Mucosa of rectum (tissue), 2 donors: ENCODE results near the gene GPR137B.
"Not testable (repeated sequence)": the region's sequence is repeated elsewhere in the genome, so short reads cannot be mapped to it uniquely, and the experiment has no call there.

Source experiments
- H3K27ac ChIP-seq, 2 donors: one replicate each; pipeline ENCODE4 v1.7.0; 2013; ENCODE audit warnings: inconsistent platforms in 2 of 2, low read depth in 2 of 2, low read length in 2 of 2
- H3K27me3 ChIP-seq, 2 donors: one replicate each; pipeline ENCODE4 v1.7.0; 2013; ENCODE audit warnings: low read length in 2 of 2; ENCODE audit not compliant: control insufficient read depth in 2 of 2, insufficient read depth in 2 of 2
- H3K36me3 ChIP-seq, 2 donors: one replicate each; pipeline ENCODE4 v1.7.0; 2013; ENCODE audit warnings: low read length in 2 of 2; ENCODE audit not compliant: control insufficient read depth in 2 of 2, insufficient read depth in 2 of 2
- H3K4me1 ChIP-seq, 2 donors: one replicate each; pipeline ENCODE4 v1.7.0; 2013; ENCODE audit warnings: low read length in 2 of 2, mild to moderate bottlenecking in 1 of 2; ENCODE audit not compliant: control insufficient read depth in 2 of 2, insufficient read depth in 2 of 2
- H3K4me3 ChIP-seq, 2 donors: one replicate each; pipeline ENCODE4 v1.7.0; 2013; ENCODE audit warnings: low read length in 2 of 2
- H3K9ac ChIP-seq, 2 donors: one replicate each; pipeline ENCODE4 v1.7.0; 2013; ENCODE audit warnings: low read length in 2 of 2, low read depth in 1 of 2, mild to moderate bottlenecking in 1 of 2
- H3K9me3 ChIP-seq, 2 donors: one replicate each; pipeline ENCODE4 v1.7.0; 2013; ENCODE audit warnings: low read length in 2 of 2; ENCODE audit not compliant: control insufficient read depth in 2 of 2
- donor health status: healthy.
- donor health status: Normal muscosa, but diverticular disease.

The GPR137B gene

GRCh38 chr1:236172041-236172579 lies 29.8 kb downstream of the GPR137B start:
- H3K36me3 ChIP-seq: no peaks in the 10 kb centered on the region
- no peak overlapping the region for H3K4me3 ChIP-seq
- no peaks in the 10 kb centered on the region for H3K9me3 ChIP-seq
- H3K9ac ChIP-seq: no peak overlapping the region
- H3K4me1 ChIP-seq: no peaks in the 10 kb centered on the region
- H3K27ac ChIP-seq: no peak overlapping the region
- H3K27me3 ChIP-seq: no peaks in the 10 kb centered on the region

GRCh38 chr1:236173174-236173767 lies 30.9 kb downstream of the GPR137B start:
- Histone ChIP-seq H3K9ac (no peak overlapping the region), H3K27ac (no peak overlapping the region), H3K27me3 (no peaks in the 10 kb centered on the region), H3K4me3 (no peak overlapping the region), H3K9me3 (no peaks in the 10 kb centered on the region), H3K36me3 (no peaks in the 10 kb centered on the region), H3K4me1 (no peaks in the 10 kb centered on the region)

DNA sequence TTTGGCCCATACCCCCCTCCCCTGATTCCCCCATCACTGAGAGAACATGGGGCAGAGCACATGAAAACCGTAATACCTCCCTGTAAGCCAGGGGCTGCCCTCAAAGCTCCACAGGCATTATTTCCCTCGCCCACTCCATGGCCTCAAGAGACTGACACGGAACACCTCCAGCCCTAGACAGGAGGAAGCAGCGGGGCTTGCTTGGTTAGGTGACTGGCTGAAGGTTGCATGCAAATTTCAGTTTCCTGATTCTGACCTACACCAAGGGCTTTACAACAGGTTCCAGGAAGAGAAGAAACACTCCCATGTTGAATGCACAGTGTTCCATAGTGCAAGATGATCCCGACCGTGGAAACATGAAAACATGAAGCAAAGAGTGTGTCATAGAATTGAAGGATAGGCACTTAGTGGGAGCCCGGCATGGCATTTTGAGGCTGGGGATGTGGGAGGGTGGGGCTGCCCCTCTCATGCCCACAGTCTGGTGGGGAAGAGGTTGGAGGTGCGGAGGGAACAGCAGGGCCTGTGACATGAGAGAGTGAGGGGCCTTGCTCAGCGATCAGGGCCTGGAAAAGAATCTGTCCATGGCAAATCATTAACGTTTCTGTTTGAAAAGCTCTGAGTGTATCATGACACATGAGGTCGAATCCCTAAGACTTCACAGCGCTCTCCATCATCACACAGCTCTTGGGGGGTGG lies 33.5 kb downstream of the GPR137B start:
- no peaks in the 10 kb centered on the region for H3K4me1 ChIP-seq
- H3K27ac ChIP-seq: no peak overlapping the region
- H3K4me3 ChIP-seq: no peak overlapping the region
- H3K27me3 ChIP-seq: no peaks in the 10 kb centered on the region
- H3K36me3 ChIP-seq: peaks cover 0 to 3% of the 10 kb centered on the region in 2 donors
- H3K9ac ChIP-seq: no peak overlapping the region
- no peaks in the 10 kb centered on the region for H3K9me3 ChIP-seq

GRCh38 chr1:236176337-236177336 lies 34.3 kb downstream of the GPR137B start:
- H3K27me3 ChIP-seq: no peaks in the 10 kb centered on the region
- H3K4me3 ChIP-seq: no peak overlapping the region
- H3K9ac ChIP-seq: no peak overlapping the region
- no peaks in the 10 kb centered on the region for H3K9me3 ChIP-seq
- peaks cover 0 to 8% of the 10 kb centered on the region in 2 donors for H3K36me3 ChIP-seq
- H3K27ac ChIP-seq: no peak overlapping the region
- no peaks in the 10 kb centered on the region for H3K4me1 ChIP-seq

DNA sequence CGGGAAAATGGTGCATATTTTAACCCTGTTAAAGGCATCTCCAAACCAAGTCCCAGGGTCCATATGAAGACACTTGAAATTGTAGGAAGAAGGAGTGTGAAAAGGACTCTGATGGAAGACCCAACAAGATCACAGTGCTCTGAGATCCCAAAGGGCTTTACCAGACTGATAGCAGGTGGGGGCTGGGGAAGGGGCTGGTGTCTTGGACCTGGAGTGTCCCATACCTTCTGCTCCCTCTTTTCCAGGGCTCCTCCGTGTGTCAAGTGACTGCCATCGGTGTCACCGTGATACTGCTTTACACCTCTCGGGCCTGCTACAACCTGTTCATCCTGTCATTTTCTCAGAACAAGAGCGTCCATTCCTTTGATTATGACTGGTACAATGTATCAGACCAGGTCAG lies 37.3 kb downstream of the GPR137B start:
- Histone ChIP-seq H3K4me3 (no peak overlapping the region), H3K9me3 (no peaks in the 10 kb centered on the region), H3K36me3 (peaks cover 0 to 8% of the 10 kb centered on the region in 2 donors), H3K27ac (no peak overlapping the region), H3K27me3 (no peaks in the 10 kb centered on the region), H3K4me1 (no peaks in the 10 kb centered on the region), H3K9ac (no peak overlapping the region)

GRCh38 chr1:236181059-236181458 lies 38.7 kb downstream of the GPR137B start:
- Histone ChIP-seq H3K27ac (no peak overlapping the region), H3K4me3 (no peak overlapping the region), H3K36me3 (peaks cover 0 to 10% of the 10 kb centered on the region in 2 donors), H3K9ac (no peak overlapping the region), H3K9me3 (no peaks in the 10 kb centered on the region), H3K4me1 (no peaks in the 10 kb centered on the region), H3K27me3 (no peaks in the 10 kb centered on the region)

DNA sequence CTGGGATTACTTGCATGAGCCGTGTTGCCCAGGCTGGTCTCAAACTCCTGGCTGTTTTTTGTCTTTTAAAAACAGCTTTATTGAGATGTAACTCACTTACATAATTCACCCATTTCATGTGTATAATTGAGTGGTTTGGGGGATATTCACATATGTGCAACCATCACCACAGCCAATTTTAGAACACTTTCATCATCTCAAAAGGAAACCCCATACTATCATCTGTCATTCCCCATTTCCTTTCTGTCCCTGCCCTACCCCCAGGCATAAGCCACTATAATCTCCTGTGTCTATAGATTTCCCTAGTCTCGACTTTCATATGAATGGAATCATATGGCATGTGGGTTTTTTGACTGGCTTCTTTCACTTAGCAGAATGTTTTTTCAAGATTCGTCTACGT lies 43.3 kb downstream of the GPR137B start:
- Histone ChIP-seq H3K27ac (no peak overlapping the region), H3K4me1 (no peaks in the 10 kb centered on the region), H3K9ac (no peak overlapping the region), H3K4me3 (no peak overlapping the region), H3K36me3 (peaks cover 0 to 7% of the 10 kb centered on the region in 2 donors), H3K27me3 (no peaks in the 10 kb centered on the region), H3K9me3 (no peaks in the 10 kb centered on the region)

- H3K9ac ChIP-seq, H3K9me3 ChIP-seq, H3K36me3 ChIP-seq, H3K4me3 ChIP-seq, H3K27me3 ChIP-seq, H3K27ac ChIP-seq, H3K4me1 ChIP-seq: not testable (repeated sequence)
Observed at GRCh38 chr1:236186471-236186870, 44.1 kb downstream of the GPR137B start.

GRCh38 chr1:236188084-236188483 lies 45.7 kb downstream of the GPR137B start:
- not testable (repeated sequence) for H3K4me1 ChIP-seq, H3K4me3 ChIP-seq, H3K36me3 ChIP-seq, H3K9me3 ChIP-seq, H3K27ac ChIP-seq, H3K27me3 ChIP-seq, H3K9ac ChIP-seq

- Histone ChIP-seq H3K9me3 (no peaks in the 10 kb centered on the region), H3K4me3 (no peak overlapping the region), H3K27ac (no peak overlapping the region), H3K36me3 (no peaks in the 10 kb centered on the region), H3K4me1 (no peaks in the 10 kb centered on the region), H3K9ac (no peak overlapping the region), H3K27me3 (no peaks in the 10 kb centered on the region)
Observed at GRCh38 chr1:236193184-236193583, 50.8 kb downstream of the GPR137B start.
